GM12801 (cell line): ENCODE data around the gene TGFBI.

Experiments
- CTCF ChIP-seq: IDR thresholded peaks from one replicate; pipeline ENCODE4 v1.5.1; 2011; ENCODE audit warnings: control low read depth; ENCODE audit not compliant: insufficient read length; ENCODE audit errors: extremely low read depth

TGFBI gene

DNA sequence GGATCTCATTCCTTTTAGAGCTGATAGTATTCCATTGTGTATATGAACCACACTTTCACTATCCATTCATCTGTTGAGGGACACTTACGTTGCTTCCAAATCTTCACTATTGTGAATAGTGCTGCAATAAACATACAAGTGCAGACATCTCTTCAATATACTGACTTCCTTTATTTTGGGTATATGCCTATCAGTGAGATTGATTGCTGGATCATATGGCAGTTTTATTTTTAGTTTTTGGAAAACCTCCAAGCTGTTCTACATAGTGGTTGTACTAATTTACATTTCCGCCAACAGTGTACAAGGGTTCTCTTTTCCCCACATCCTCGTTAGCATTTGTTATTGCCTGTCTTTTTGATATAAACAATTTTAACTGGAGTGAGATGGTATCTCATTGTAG is 40.2 kb upstream of the TGFBI start:
- TF ChIP-seq CTCF = no peak

- TF ChIP-seq CTCF = no peak
Observed at GRCh38 chr5:135989686-135990085, 39.1 kb upstream of the TGFBI start.

DNA sequence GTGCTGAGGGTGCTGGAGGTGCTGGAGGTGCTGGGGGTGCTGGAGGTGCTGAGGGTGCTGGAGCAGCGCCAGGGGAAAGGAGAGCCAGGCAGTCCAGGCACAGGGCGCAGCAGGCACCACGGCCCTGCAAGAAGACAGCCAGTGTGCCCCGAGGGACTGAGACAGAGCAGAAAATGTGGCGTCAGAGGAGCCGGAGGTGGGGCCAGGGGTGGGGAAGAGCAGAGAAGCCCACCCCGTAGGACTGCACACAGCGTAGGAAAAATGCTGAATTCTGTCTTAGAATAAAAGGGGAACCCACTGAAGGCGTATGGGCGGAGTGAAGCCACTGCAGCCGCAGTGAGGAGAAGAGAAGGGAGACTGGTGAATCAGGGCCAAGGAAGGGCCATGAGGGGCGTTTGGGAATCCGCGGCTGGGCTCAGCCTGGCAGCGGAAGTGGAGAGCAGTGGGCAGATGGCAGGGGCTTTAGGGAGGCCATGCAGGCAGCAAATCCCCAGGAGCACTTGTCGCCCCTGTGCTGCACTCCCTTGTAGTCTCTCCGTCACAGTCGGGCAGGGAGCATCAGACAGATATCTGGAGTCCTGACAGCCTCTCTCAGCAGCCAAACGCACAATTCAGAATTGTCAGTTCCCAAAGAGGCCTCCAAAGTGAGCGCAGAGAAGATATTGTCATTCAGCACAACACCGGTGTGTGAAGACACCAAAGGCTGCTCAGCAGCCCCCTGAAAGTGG is 38.1 kb upstream of the TGFBI start:
- TF ChIP-seq CTCF = no peak

GRCh38 chr5:135991429-135991828 is 37.4 kb upstream of the TGFBI start:
- TF ChIP-seq CTCF = no peak

DNA sequence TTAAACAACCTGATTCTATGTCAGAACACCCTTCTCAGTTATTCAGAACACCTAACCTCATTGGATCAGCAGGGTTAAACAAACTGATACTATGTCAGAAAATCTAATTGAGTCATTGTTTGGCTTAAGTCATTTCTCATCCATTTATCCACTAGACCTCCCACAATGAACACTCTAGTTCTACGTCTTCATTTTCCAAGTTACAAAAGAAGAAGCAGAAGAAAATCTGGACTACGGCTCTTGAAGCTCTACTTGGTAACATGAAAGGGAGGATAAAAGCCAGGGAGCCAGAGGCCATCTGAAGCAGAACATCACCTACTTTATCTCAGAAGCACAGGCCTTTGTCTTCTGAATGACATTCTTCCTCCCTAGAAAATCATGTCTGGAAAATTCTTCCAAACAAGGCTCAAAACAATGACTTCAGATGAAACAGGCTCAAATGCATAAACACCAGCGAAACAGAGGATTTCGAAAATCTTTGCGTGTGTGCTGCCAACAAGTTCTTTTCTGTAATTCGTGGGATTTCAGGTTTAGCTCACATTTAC is 35.4 kb upstream of the TGFBI start:
- TF ChIP-seq CTCF = no peak

DNA sequence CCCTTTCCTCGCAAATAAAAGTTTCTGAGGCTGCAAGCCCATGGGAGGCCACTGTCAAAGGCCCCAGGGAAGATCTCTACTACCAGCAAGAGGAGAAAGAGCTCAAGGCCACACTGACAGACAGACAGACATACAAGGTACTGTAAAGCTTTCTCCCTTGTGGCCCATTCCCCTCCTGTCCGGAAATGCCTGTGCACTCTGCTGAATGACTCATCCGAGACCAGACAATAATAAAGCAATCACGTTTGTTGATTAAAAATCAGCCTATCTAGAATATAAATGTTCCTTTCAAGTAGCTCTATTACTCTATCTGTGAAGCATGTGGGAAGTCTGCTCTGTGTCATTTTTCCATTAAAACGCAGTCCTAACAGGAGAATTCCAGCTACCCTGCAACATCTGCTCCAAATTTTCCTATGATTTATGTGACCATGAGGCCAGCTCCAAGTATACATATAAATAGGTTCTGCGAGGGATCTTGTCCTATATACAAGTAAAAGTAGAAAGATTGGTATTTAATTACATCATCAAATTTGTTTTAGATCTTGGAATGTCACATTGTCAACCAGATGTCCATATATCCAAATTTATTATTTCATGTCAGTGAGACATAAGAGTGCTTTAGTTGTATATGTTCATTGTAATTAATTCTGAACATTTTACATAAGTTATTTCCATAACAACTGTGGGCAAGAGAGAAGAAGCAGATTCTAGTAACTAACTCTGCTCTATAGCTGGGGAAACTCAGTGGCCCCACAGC is 34.7 kb upstream of the TGFBI start:
- TF ChIP-seq CTCF = no peak

GRCh38 chr5:135995976-135996375 is 32.8 kb upstream of the TGFBI start:
- TF ChIP-seq CTCF = no peak
